Caco-2 (cell line): ENCODE results near the gene ZNF816. TPM values are rescaled to one million over a fixed set of nuclear protein-coding genes. Genes with fewer than 3 reads are reported as not detected.

ENCODE experiments used
- BruUV-seq: library from RNA; stranded (reverse); fragments of 400-500 nt; replicated peaks from 2 replicates; lab custom pipeline; 2021; lab: Mats Ljungman, UMichigan
- CTCF ChIA-PET: fragments of 300-600 bp; sonication (Branson Sonifier 250); formaldehyde crosslinking; loops from one replicate; lab custom pipeline; 2022; ENCODE audit warnings: antibody characterized with exemption; lab: Charles Lee
- POLR2A ChIA-PET: fragments of 300-600 bp; sonication (Branson Sonifier 250); formaldehyde crosslinking; loops from one replicate; lab custom pipeline; 2022; ENCODE audit warnings: antibody characterized with exemption; lab: Charles Lee
- DNase-seq, 2 experiments: peaks; one replicate each; pipeline versions ENCODE4 v3.0.0 to v3.0.0-alpha.2; 2020 to 2022
- H3K27me3 ChIP-seq: replicated peaks from 2 replicates; pipeline ENCODE4 v1.6.0; 2011; ENCODE audit warnings: low read length; ENCODE audit not compliant: control insufficient read depth, insufficient read depth
- H3K36me3 ChIP-seq: 2 replicates; pipeline ENCODE4 v1.5.1; 2011; ENCODE audit warnings: low read length; ENCODE audit not compliant: control insufficient read depth, insufficient read depth
- H3K4me1 ChIP-seq: fragments of 250-450 bp; sonication (Bioruptor Pico); 2 replicates; pipeline ENCODE4 v1.5.1; 2020; ENCODE audit warnings: mild to moderate bottlenecking
- H3K4me3 ChIP-seq: 2 replicates; pipeline ENCODE4 v1.5.1; 2011; ENCODE audit warnings: low read depth, mild to moderate bottlenecking, control low read depth, low read length
- H3K9me3 ChIP-seq: fragments of 250-450 bp; sonication (Bioruptor Pico); 2 replicates; pipeline ENCODE4 v1.5.1; 2020; ENCODE audit warnings: mild to moderate bottlenecking, moderate library complexity
- H3K27ac Mint-ChIP-seq: one replicate; pipeline ENCODE4 v1.8.0; 2022; ENCODE audit warnings: mixed read lengths; ENCODE audit not compliant: unreplicated experiment
- H3K27me3 Mint-ChIP-seq: one replicate; pipeline ENCODE4 v1.8.0; 2022; ENCODE audit warnings: mixed read lengths; ENCODE audit not compliant: insufficient read depth, unreplicated experiment
- H3K36me3 Mint-ChIP-seq: one replicate; pipeline ENCODE4 v1.8.0; 2022; ENCODE audit warnings: mild to moderate bottlenecking, mixed read lengths; ENCODE audit not compliant: insufficient read depth, unreplicated experiment
- H3K4me1 Mint-ChIP-seq: one replicate; pipeline ENCODE4 v1.8.0; 2022; ENCODE audit warnings: low read depth, mixed read lengths; ENCODE audit not compliant: unreplicated experiment
- H3K4me3 Mint-ChIP-seq: one replicate; pipeline ENCODE4 v1.8.0; 2022; ENCODE audit warnings: mild to moderate bottlenecking, moderate library complexity, mixed read lengths; ENCODE audit not compliant: unreplicated experiment
- H3K9me3 Mint-ChIP-seq: one replicate; pipeline ENCODE4 v1.8.0; 2022; ENCODE audit warnings: mixed read lengths; ENCODE audit not compliant: unreplicated experiment
- intact Hi-C: fragments of 100-400 bp; cut with micrococcal nuclease; formaldehyde crosslinking; loops from one replicate; pipeline ENCODE4 v1.10.0; 2022; ENCODE audit not compliant: unreplicated experiment
- total RNA-seq: library from RNA; stranded (reverse); gene quantifications from 2 replicates; pipeline ENCODE4 v1.2.3, GENCODE V29; 2022
- TF ChIP-seq, protein P1 (sequence below), 2 experiments: fragments of 200-600 bp in 1 of 2; IDR thresholded peaks; 1 replicate in 1 of 2; 2 replicates in 1 of 2; pipeline versions ENCODE4 v1.5.1 to v1.8.0; 2011 to 2022; ENCODE audit warnings: antibody characterized with exemption in 1 of 2, control low read depth in 1 of 2, inconsistent platforms in 1 of 2, low read depth in 1 of 2, low read length in 1 of 2, mild to moderate bottlenecking in 1 of 2, moderate library complexity in 1 of 2; ENCODE audit not compliant: insufficient read depth in 1 of 2, severe bottlenecking in 1 of 2, unreplicated experiment in 1 of 2

ZNF816 gene
- total RNA-seq, 1 experiment from 2014 or later: 11.5 TPM

- H3K36me3 ChIP-seq: peaks cover 15% of the 10 kb centered on the region
These were observed 13.3 kb downstream of the ZNF816 start for GRCh38 chr19:52949422-52949821.

DNA sequence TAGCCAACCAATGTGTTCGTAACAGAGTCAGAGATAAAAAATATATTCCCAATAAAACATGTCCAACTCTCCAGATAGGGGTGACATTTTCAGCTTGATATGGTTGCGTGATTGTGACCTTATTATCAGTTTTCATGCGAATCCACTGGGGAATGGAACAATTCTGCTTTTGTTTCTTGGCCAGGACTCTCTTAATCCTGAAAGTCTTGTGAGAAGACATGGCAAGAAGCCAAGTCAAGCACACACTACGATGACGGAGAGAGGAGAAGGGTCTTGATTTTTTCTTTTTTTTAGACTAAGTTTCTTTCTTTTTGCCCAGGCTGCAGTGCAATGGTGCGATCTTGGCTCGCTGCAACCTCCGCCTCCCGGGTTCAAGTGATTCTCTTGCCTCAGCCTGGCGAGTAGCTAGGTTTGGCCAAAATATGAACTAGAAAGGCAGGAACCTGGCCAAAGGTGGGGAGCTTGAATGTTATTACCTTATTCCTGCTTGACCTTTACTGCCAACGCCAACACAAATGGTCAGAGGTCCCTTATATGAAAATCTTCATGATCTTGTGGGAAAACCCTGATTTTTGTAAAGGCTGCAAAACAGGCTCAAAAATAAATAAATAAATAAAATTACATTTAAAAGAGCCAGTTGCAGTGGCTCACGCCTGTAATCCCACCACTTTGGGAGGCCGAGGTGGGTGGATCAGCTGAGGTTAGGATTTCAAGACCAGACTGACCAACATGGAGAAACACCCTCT, 14.5 kb downstream of the ZNF816 start:
- BruUV-seq: no TSS peak
- H3K36me3 Mint-ChIP-seq: peaks cover 82% of the 10 kb centered on the region
- H3K9me3 ChIP-seq: peaks cover 80% of the 10 kb centered on the region
- ChIA-PET POLR2A (no interaction called here), CTCF (no interaction called here)
- H3K27ac Mint-ChIP-seq: no peak overlapping the region
- no peaks in the 10 kb centered on the region for H3K4me1 Mint-ChIP-seq
- no peaks in the 10 kb centered on the region for H3K27me3 Mint-ChIP-seq
- intact Hi-C loops: no loop called here
- no peak overlapping the region for H3K4me3 ChIP-seq
- DNase-seq: no peak
- H3K4me1 ChIP-seq: peaks cover 28% of the 10 kb centered on the region
- H3K4me3 Mint-ChIP-seq: no peak overlapping the region
- H3K9me3 Mint-ChIP-seq: peaks cover 30% of the 10 kb centered on the region
- H3K27me3 ChIP-seq: no peaks in the 10 kb centered on the region
- H3K36me3 ChIP-seq: peaks cover 15% of the 10 kb centered on the region
- TF ChIP-seq, protein P1, sequence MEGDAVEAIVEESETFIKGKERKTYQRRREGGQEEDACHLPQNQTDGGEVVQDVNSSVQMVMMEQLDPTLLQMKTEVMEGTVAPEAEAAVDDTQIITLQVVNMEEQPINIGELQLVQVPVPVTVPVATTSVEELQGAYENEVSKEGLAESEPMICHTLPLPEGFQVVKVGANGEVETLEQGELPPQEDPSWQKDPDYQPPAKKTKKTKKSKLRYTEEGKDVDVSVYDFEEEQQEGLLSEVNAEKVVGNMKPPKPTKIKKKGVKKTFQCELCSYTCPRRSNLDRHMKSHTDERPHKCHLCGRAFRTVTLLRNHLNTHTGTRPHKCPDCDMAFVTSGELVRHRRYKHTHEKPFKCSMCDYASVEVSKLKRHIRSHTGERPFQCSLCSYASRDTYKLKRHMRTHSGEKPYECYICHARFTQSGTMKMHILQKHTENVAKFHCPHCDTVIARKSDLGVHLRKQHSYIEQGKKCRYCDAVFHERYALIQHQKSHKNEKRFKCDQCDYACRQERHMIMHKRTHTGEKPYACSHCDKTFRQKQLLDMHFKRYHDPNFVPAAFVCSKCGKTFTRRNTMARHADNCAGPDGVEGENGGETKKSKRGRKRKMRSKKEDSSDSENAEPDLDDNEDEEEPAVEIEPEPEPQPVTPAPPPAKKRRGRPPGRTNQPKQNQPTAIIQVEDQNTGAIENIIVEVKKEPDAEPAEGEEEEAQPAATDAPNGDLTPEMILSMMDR (IDR thresholded peaks at IDR 0.05; ENCODE audit: insufficient read depth in 1 of 2, low read depth in 1 of 2, low read length in 1 of 2, severe bottlenecking in 1 of 2, unreplicated experiment in 1 of 2): no peak

More at GRCh38 chr19:52949422-52949821, 13.3 kb downstream of the ZNF816 start:
- Histone ChIP-seq H3K4me1 (peaks cover 16% of the 10 kb centered on the region), H3K27me3 (no peaks in the 10 kb centered on the region), H3K4me3 (no peak overlapping the region), H3K9me3 (peaks cover 67% of the 10 kb centered on the region)
- Mint-ChIP-seq H3K27ac (no peak overlapping the region), H3K9me3 (peaks cover 30% of the 10 kb centered on the region), H3K36me3 (peaks cover 90% of the 10 kb centered on the region), H3K4me3 (no peak overlapping the region), H3K4me1 (no peaks in the 10 kb centered on the region), H3K27me3 (no peaks in the 10 kb centered on the region)
- DNase-seq: no peak
- BruUV-seq: no TSS peak
- CTCF ChIA-PET: no interaction called here
- POLR2A ChIA-PET: no interaction called here
- TF ChIP-seq, protein P1 (IDR thresholded peaks at IDR 0.05; ENCODE audit: insufficient read depth in 1 of 2, low read depth in 1 of 2, low read length in 1 of 2, severe bottlenecking in 1 of 2, unreplicated experiment in 1 of 2): no peak
- intact Hi-C loops: no loop called here

DNA sequence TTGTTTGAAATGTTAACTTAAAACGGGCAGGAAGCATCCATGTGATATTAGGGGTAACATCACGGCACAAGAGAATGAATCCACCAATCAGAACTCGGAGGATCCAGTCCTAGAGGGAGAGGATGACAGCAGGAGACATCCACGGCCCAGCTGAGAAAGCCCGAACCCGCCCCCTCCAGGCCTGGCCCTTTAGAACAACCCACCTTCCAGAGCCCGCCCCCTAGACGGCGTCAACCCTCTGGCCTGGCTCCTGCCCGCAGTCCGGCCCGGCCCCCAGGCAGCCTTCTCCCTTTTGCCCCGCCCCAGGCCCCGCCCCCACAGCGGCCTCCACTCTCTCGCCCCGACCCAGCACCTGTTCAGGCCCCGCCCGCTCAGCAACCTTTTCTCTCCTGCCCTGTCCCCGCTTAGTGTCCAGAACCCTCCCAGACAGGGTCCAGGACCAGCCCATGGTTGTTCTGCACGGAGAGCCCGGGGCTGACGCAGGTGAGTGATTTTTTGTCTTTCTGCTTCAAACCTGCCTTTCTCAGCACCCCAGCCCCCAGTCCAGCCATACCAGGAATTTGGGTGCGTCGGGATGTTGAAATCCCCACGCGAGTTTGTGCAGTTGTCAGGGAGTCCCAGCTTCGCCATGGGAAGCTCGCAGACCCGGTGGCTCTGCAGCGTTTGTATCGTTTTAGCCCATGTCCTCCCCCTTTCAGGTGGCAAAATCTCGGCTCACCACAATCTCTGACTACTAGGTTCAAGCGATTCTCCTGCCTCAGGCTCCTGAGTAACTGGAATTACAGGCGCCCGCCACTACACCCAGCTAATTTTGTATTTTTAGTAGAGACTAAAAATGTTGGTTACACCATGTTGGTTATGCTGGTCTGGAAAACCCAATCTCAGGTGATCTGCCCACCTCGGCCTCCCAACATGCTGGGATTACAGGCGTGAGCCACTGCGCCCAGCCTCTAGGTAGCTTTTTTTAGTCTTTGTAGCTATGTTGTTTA, 16.1 kb downstream of the ZNF816 start:
- H3K36me3 Mint-ChIP-seq: peaks cover 79% of the 10 kb centered on the region
- ChIA-PET CTCF (no interaction called here), POLR2A (no interaction called here)
- peaks cover 28% of the 10 kb centered on the region for H3K4me1 ChIP-seq
- BruUV-seq: no TSS peak
- H3K27me3 Mint-ChIP-seq: no peaks in the 10 kb centered on the region
- no peak overlapping the region for H3K4me3 ChIP-seq
- peak overlapping the region; percentile 29 for H3K4me3 Mint-ChIP-seq
- H3K9me3 ChIP-seq: peaks cover 68% of the 10 kb centered on the region
- TF ChIP-seq, protein P1 (IDR thresholded peaks at IDR 0.05; ENCODE audit: insufficient read depth in 1 of 2, low read depth in 1 of 2, low read length in 1 of 2, severe bottlenecking in 1 of 2, unreplicated experiment in 1 of 2): no peak
- no peaks in the 10 kb centered on the region for H3K27me3 ChIP-seq
- H3K9me3 Mint-ChIP-seq: peaks cover 25% of the 10 kb centered on the region
- intact Hi-C loops: no loop called here
- H3K36me3 ChIP-seq: peaks cover 3% of the 10 kb centered on the region; the same call in 1 of the 2 replicates
- H3K27ac Mint-ChIP-seq: peak overlapping the region; percentile 49
- H3K4me1 Mint-ChIP-seq: peaks cover 5% of the 10 kb centered on the region
- DNase-seq: peak in 1 of 2 experiments; percentile 58
